Stimulated activated CD8-positive, alpha-beta memory T cell treated with anti-CD3 and anti-CD28 coated beads, Interleukin-2, amount 100 ng/mL, for 1 hour (primary cell): ENCODE results near the gene AK9.
A peak's percentile ranks its signal among the peaks of the same experiment; 100 is the strongest.
"Not testable (repeated sequence)": the region's sequence is repeated elsewhere in the genome, so short reads cannot be mapped to it uniquely, and the experiment has no call there.

Experiments used
- DNase-seq, 2 donors: peaks; one replicate each; pipeline ENCODE4 v3.0.0-alpha.2; 2020; ENCODE audit warnings: low read depth in 2 of 2

Gene AK9

DNA sequence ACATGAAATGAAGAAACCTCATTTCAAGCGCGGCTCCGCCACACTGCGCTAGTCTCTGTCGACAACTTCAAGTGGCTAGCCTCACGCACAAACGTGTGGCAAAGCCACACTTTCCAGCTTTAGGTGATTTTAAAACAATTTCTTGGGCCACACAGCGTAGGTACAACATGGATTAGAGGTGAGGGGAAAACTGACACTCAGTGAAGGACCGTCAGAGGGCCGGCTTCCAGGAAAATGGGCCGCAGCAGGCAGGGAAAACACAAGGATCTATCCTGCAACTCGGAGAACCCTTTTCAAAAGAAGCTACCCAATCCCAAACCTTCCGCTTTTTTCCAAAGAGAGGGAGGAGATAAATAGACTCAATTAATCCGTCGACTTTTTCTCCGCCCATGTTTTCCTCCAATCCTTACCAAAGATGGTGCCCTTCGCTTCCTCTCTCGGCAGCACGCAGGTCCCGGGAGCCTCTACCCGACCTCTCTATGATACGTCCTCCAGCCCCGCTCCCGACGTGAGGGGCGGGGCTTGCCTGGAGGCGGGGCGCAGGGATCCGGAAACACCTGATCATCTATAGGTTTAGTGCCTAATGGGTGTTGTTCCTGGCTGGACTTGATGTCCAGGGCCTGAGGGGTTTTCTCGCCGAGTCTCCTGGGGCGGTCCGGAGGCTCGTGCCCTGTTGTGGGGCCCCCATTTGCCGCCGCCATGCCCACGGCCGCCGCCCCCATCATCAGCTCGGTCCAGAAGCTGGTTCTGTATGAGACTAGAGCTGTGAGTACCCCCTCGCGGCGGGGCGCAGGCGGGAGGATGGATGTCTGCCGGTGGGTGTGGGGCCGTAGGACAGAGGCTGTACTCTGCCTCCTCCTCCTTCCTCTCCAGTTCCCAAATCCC, at the start of gene AK9, which contains the start of gene FIG4:
AK9 (minus strand) TSS at position 466 of the 885 bp plus-strand sequence. CDS start 15,457 bp downstream, outside the sequence.
FIG4 (plus strand) TSS at position 560 of the 885 bp plus-strand sequence; CDS start at position 700, 140 bp downstream.
- DNase-seq = peak; percentile 81

DNA sequence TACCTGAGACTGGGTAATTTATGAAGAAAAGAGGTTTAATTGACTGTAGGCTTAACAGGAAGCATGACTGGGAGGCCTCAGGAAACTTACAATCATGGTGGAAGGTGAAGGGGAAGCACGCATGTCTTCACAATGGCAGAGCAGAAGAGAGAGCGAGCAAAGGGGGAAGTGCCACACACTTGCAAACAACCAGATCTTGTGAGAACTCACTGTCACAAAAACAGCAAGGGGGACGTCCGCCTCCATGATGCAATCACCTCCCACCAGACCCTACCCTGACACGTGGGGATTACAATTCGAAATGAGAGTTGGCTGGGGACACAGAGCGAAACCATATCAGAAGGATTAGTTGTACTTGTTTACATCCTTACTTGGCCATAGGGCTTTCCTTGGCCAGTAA, 49.8 kb upstream of the AK9 start:
- DNase-seq = no peak

DNA sequence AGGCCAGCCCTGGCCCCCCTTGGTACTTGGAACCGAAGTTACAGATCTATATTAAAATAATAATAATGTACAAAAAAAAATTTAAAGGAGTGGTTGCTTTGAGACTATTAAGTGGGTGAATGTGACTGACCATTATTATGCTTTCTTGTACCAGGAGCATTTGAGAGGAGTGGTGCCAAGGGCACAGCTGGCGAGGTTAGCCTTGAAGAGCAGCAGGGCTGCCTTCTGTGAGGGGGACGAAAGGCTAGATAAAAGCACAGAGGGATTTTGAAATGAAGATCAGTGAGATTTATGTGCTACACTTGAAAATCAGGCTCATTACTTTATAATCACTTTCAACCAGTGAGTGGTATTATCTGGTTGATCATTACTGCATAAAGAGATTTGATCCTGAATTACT, 48.7 kb upstream of the AK9 start:
- no peak for DNase-seq

DNA sequence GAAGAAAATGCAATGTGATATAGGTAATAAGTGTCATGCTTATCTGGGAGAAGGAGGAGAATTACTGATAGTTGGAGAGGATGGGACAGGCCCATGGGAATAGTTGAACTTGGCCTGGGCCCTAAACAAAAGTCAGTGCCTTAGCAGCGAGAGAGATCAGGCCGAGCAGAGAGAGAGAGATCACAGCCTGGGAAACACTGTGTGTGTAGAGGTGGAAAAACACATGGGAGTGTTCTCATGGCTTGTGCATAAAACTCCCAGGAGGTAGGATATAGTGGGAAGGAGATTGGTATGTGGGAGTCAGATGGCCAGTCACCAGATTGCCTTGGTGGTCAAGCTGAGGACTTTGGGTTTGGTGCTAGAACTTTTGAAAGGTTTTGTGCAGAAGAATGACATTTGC, 47.7 kb upstream of the AK9 start:
- no peak for DNase-seq

DNA sequence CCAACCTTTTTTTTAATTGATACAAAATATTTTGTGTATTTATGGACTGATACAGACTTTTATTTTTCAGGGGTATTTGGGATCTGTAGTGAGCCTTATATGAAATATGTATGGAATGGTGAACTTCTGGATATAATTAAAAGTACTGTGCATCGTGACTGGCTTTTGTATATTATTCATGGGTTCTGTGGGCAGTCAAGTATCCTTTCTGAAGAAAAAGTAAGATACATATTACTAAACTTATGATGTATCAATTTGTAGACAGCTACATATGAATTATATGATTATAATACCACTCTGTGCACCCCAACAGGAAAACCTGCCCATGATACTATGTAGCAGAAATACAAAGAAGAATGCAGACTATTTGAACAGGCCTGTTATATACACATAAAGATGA, 47.3 kb upstream of the AK9 start:
- no peak for DNase-seq

DNA sequence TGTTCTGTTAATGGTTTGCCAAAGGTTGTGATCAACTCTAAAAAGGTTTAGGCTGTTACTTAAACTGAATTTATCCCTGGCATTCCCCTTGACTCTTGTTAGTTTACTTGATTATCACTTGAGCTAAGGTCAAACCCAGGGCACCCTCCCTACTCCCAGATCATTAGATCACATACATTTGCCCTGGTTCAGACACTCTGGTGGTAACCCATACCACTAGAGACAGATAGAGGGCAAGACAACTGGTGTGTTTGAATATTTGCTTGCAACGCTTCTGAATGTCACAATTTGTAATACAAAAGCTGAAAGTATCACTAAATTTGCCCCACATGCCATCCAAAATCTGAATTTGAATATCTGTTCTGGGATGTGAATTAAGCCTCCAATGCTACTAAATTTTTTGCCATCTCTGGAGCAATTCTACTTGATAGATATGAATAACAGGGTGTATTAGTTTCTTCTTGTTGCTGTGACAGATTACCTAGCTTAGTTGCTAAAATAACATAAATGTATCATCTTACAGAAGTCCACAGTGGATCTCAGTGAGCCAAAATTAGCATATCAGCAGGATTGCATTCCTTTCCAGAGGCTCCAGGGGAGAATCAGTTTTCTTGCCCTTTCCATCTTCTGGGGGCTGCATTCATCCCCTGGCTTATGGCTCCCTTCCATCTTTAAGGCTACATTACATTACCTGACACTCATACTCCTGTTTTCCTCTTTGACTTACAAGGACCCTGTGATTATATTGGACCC, 45.4 kb upstream of the AK9 start:
- no peak for DNase-seq

DNA sequence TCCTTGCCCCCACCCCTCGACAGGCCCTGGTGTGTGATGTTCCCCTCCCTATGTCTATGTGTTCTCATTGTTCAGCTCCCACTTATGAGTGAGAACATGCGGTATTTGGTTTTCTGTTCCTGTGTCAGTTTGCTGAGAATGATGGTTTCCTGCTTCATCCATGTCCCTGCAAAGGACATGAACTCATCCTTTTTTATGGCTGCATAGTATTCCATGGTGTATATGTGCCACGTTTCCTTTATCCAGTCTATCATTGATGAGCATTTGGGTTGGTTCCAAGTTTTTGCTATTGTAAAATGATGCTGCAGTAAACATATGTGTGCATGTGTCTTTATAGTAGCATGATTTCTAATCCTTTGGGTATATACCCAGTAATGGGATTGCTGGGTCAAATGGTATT, 34.2 kb upstream of the AK9 start:
- not testable (repeated sequence) for DNase-seq

DNA sequence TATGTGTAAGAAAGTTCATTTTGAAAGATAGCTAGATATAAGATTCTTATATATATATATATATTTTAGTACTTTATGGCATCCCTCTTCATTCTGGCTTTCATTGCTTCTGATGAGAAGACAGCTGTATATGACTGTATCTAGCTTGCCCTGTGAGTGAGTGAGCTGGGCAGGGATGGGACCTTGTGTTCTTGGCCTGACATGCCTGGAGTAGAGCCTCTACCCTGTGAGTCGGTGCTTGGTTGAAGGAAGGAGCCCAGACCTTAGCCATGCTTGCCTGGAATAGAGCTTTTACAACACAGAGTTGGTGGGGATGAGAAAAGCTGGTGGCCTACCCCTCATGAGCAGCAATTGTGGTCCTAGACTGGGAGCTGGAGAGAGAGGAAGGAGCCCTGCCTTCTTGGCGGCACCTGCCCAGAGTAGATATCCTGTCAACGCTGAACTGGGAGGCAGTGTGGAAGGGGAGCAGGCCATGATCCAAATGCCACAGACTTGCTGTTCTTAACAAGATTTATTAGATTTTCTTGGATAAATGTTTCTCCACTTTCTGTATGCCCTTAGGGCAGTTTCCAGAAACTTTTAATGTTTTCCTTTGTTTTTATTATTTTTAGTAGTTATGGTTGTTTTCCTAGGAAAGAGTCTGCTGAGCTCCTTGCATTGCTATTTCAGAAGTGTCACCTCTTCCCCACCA, 31.7 kb upstream of the AK9 start:
- DNase-seq = no peak

DNA sequence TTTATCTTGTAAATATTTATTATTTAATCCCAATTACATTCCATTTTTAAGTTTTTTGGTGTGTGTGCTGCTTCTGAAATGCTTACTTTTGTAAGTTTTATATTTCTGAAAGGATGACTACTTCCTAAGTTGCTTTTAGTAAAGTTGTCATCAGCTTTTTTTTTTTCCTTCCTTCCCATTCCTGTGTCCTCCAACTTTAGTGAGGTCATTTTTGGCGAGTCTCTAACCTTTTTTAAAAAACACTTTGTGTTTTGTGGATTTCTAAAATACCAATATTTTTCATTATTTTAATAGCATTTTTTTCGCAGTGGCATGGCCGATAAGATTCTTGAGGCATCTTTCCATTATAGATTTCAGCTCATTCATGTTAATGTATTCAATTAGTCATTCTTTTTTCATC, 31.0 kb upstream of the AK9 start:
- no peak for DNase-seq

DNA sequence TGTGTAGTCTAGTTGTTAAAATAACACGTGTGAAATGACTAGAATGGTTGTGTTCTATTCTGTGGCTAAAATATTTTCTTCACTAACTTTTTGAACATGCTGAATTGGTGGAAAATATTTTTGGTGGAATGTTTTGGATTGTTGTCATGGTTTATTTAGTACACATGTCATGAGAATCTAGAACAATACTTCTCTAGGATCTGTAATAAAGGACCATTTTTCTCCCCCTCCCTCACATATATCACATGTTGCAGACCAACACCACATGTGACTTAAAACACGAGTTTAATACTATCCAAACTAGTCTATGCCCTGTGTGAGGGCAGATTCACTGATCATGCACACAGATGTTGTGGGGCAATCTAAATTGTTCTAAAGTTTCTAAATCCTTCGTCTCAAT, 29.3 kb upstream of the AK9 start:
- no peak for DNase-seq

DNA sequence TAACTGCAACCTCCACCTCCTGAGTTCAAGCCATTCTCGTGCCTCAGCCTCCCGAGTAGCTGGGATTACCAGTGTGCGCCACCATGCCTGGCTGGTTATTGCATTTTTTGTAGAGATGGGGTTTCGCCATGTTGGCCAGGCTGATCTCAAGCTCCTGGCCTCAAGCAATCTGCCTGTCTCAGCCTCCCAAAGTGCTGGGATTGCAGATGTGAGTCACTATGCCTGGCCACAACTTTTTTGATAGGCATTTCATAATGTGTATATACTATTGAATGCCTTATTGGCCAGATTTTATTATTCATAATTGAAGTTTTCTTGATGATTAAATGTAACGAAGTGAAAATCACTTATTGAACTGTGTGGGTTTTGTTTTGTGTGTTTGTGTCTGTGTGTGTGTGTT, 28.0 kb upstream of the AK9 start:
- DNase-seq = no peak

DNA sequence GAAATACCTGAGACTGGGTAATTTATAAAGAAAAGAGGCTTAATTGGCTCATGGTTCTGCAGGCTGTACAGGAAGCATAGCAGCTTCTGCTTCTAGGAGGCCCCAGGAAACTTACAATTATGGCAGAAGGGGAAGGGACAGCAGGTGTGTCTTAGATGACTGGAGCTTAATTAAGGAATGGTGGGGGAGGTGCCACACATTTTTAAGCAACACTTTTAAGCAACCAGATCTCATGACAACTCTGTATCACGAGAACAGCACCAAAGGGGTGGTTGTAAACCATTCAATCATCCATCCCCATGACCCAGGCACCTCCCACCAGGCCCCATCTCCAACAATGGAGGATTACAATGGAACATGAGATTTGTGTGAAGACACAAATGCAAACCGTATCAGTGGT, 27.0 kb upstream of the AK9 start:
- no peak for DNase-seq

DNA sequence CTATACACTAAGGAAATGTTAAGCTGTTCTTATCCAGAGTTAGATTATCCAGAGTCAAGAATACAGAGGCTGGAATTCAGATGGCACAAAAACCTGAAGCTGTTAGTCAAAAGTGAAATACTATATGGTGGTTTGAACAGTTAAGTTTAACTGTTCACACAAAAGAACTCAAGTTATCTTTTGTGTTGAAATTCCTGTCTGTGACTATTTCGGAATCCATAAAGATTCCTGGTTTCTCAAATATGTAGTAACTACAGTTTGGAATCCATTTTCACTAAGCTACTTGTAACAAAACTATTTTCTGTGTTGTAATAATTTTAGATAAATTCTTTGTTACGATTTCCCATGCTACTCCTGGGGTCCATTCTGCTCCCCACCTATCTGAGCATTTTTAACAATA, 24.6 kb upstream of the AK9 start:
- DNase-seq = no peak

DNA sequence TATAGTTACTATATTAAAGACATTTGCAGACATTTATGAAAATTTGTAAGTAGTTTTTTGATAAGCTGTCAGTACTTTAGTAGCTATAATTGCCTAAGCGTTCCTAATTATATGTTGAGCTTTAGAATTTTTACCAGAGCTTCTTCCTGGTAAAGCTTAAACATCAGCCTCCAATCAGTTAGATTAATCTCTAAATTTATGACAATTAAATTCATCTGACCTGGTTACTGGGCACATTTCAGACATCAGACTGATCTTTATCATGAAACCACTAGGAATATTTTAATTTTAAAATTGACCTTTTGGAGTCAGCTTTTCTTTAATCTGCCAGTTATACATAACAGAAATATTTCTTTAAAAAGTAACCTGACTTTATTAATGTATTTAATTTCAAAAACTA, 23.6 kb upstream of the AK9 start:
- DNase-seq = no peak

DNA sequence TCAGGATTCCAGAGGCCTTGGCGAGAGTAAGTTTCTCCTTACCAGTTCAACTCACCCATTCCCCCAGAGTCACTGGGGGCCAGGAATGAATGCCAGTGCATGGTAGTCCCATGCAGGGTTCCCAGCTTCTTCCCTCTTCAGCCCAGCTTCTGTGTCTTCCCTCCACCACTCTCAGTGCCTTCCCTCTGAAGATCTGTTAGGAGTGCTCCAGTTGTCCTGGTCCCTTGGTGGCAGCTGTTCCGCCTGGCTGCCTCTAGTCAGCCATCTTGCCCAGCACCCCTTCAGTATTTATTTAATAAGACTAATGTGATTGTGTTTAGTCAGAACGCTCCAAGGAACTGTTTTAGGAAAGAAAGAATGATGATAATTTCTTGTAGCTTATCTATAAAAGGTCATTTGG, 23.2 kb upstream of the AK9 start:
- no peak for DNase-seq

DNA sequence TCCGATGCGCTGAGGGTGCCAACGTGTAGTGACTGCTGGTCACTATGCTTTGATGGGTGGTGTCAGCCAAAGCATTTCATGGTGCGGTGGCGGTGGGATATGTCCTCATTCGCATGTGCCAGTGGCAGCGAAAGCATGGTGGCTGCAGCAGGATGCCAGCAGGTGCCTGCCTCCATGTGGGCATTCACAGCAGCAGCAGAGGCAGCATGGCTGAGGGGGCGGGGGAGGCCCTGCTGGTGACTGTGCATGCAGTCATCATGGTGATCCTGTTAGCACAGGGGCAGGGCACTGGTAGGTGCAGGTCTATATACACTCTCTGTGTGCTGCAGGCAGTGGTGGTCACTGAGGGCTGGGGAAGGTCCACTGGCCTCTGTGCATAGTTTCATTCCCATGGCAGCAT, 22.1 kb upstream of the AK9 start:
- DNase-seq = no peak

DNA sequence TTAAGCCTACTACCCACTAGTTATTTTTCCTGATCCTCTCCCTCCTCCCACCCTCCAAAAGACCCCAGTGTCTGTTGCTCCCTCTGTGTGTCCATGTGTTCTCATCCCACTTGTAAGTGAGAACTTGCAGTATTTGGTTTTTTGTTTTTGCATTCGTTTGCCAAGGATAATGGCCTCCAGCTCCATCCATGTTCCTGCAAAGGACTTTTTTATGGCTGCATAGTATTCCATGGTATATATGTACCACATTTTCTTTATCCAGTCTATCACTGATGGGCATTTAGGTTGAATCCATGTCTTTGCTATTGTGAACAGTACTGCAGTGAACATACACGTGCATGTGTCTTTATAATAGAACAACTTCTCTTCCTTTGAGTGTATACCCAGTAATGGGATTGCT, 17.1 kb upstream of the AK9 start:
- DNase-seq = not testable (repeated sequence)

DNA sequence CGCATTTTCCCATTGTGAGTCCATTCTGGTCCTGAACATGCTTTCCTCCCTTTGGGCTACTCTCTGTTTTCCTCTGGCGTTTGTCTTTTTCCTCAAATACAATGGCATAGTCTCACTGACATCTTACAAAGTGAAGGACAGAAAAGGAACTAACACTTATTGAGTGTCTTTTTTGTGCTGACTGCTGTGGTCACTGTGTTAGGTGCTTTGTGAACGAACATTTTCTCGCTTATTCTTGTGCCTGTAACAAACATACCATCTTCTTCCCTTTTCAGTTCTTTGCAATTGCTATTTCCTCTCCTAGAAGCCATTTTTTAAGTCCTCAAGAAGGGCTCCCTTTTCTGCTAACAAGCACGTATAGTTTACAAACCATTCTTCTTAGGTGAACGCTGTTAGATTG, 15.5 kb upstream of the AK9 start:
- no peak for DNase-seq

DNA sequence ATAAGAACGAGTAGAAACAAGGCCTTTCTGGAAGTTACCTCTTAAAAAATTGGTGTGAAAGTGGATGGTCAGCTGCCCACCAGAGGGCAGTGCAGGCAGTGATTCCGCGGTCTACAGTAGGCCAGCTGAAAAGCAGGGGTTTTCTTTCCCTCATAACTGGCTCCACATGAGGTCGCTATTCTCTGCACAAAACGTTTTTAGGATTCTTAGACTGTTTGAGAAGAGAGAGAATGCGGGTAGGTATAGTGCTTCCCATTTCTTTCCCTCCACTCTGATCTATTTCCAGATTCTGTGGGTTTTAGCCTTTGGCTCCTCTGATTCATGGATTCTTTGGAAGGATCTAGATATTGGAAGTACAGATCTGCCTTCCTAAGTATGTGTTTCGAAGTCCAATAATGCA, 14.3 kb upstream of the AK9 start:
- DNase-seq = peak; percentile 51 to 55

DNA sequence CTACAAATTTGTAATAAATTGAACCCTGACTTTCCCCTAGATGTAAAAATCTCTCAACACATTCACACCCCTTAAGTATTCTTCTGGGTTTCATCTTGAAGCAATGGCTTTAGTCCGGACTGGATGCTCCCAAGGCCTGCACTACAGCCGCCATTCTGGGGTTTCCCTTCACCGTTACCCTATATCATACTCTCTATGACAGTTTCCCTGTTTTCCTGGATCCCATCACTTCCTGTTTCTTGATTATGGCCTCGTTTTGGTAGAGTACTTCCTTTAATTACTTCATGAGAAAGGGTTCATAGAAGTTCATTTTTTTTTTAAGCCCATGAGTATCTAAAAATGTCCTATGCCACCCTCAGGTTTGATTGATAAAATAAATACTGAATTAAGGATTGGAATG, 11.8 kb upstream of the AK9 start:
- no peak for DNase-seq

DNA sequence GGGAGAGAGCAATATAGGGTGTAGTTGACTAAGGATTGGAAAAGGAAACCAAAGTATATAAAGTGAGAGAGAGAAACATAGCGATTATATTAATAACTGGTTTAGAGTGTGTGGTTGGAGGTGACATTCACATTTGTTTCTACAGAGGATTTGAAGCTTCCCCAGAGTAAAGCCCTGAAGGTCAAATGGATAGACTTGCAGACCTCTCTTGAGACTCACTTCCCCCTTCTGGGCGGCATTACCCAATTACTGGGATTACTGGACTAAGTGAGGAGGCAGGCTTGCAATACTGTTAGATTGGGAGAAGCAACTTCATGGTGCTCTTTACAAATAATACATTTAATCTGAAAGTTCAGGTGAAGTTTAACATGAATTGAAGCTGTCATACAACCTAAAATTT, 10.8 kb upstream of the AK9 start:
- DNase-seq = no peak

DNA sequence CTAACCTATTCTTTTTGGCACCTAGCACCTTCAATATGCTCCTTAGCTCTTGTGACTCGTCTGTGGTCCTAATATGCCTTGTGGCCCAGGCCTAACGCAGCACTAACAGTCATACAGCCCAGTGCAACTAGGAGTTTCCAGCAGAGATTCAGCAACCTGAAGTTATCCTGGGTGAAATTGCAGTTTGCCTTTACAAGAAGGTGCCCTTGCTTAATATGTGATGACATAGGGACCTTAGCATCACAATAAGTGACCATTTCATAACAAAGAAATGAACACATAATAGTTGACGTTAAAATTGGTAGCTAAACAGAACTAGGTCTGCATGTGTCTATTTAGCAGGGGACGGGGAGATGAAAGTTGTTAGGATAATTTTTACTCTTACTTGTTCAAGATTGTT, 10.2 kb upstream of the AK9 start:
- no peak for DNase-seq

DNA sequence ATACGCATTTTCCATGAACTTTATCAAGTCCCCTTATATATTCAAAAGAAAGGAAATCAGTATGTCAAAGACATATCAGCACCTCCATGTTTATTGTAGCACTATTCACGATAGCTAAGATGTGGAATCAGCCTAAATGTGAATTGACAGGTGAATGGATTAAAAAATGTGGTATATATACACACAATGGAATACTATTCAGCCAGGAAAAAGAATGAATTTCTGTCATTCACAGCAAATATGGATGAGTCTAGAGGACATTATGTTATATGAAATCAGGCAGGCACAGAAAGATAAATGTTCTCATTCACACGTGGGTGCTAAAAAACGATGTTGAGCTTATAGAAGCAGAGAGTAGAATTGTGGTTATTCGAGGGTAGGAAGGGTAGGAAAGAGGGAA, 5.4 kb upstream of the AK9 start:
- DNase-seq = no peak
